NCI-H2029 treated with DMSO at 0.1 percent for 48 hours (cell line): ENCODE measurements around the gene MYL7.

Experiments used
- DNase-seq: peaks from one replicate; lab custom pipeline; 2025; lab: John Stamatoyannopoulos, UW

MYL7 gene

GRCh38 chr7:44150466-44150832 lies 9.3 kb upstream of the MYL7 start:
- no peak for DNase-seq

- no peak for DNase-seq
Observed at GRCh38 chr7:44149571-44150465, 8.7 kb upstream of the MYL7 start.

GRCh38 chr7:44148961-44149536 lies 7.9 kb upstream of the MYL7 start:
- DNase-seq = no peak

GRCh38 chr7:44148166-44148565 lies 7.0 kb upstream of the MYL7 start:
- DNase-seq = no peak

GRCh38 chr7:44147026-44147991 lies 6.2 kb upstream of the MYL7 start:
- no peak for DNase-seq

- no peak for DNase-seq
Observed at GRCh38 chr7:44145969-44146911, 5.1 kb upstream of the MYL7 start.

- DNase-seq = no peak
Observed at GRCh38 chr7:44145479-44145968, 4.4 kb upstream of the MYL7 start.

- no peak for DNase-seq
Observed at GRCh38 chr7:44144968-44145478, 3.9 kb upstream of the MYL7 start.

- no peak for DNase-seq
Observed at GRCh38 chr7:44144426-44144967, 3.4 kb upstream of the MYL7 start.

- DNase-seq = no peak
Observed at GRCh38 chr7:44143646-44144250, 2.6 kb upstream of the MYL7 start.

- DNase-seq = no peak
Observed at GRCh38 chr7:44142028-44142427, 896 bp upstream of the MYL7 start.

GRCh38 chr7:44140341-44140740 lies 791 bp downstream of the MYL7 start:
- DNase-seq = no peak

- DNase-seq = no peak
Observed at GRCh38 chr7:44139311-44140010, 1.7 kb downstream of the MYL7 start.

GRCh38 chr7:44138698-44139097 lies 2.4 kb downstream of the MYL7 start:
- DNase-seq = no peak

GRCh38 chr7:44136731-44137130 lies 4.4 kb downstream of the MYL7 start:
- DNase-seq = no peak

- no peak for DNase-seq
Observed at GRCh38 chr7:44134943-44135628, 6.0 kb downstream of the MYL7 start.

GRCh38 chr7:44133295-44133694 lies 7.8 kb downstream of the MYL7 start:
- DNase-seq = no peak

- DNase-seq = no peak
Observed at GRCh38 chr7:44132039-44132438, 9.1 kb downstream of the MYL7 start.
